K562 (cell line): Measurements from ENCODE around the gene ITPR1. TPM values are rescaled to one million over a fixed set of nuclear protein-coding genes. Genes with fewer than 3 reads are reported as not detected.

ENCODE experiments used
- ATAC-seq: fragments of 200-7000 bp; cut with Tn5 transposase; 3 replicates; pipeline ENCODE4 v1.9.1; 2020; ENCODE audit warnings: moderate library complexity
- BruUV-seq: library from RNA; stranded (reverse); fragments of 400-500 nt; replicated peaks from 2 replicates; lab custom pipeline; 2021; lab: Mats Ljungman, UMichigan
- CTCF ChIA-PET: fragments of 300-600 bp; formaldehyde crosslinking; extraction: SDS; loops from one replicate; lab custom pipeline; 2021; ENCODE audit warnings: low intra/inter-chr PET ratio; lab: Yijun Ruan, JAX
- POLR2A ChIA-PET: fragments of 300-600, 350-650 bp; sonication (Branson Sonifier 250); formaldehyde crosslinking; extraction: SDS; loops from one replicate; lab custom pipeline; 2021; ENCODE audit warnings: antibody characterized with exemption, inconsistent platforms; lab: Yijun Ruan, JAX
- DNase-seq, 4 experiments: peaks; one replicate each; pipeline versions ENCODE4 v3.0.0 to v3.0.0-alpha.2; 2011 to 2018; ENCODE audit warnings: low spot score in 3 of 4, mixed read lengths in 3 of 4; ENCODE audit errors: extremely low read depth in 1 of 4
- FAIRE-seq: peaks from 2 replicates; lab custom pipeline; 2011; peaks lifted over from hg19 to GRCh38; lab: Jason Lieb, UNC
- H2AFZ ChIP-seq: 2 replicates; pipeline ENCODE4 v1.6.0; 2011; ENCODE audit warnings: low read depth, low read length, control low read depth, inconsistent platforms
- H3K27ac ChIP-seq: fragments of 200-600 bp; 3 replicates; pipeline ENCODE4 v1.8.0; 2011; ENCODE audit warnings: low read depth, mild to moderate bottlenecking, control low read depth, inconsistent platforms, low read length, moderate library complexity, mixed read lengths; ENCODE audit errors: extremely low read depth
- H3K27me3 ChIP-seq, 2 experiments: fragments of 300-600 bp in 1 of 2; 2 replicates in 1 of 2; 3 replicates in 1 of 2; pipeline versions ENCODE4 v1.6.0 to v1.8.0; 2011; ENCODE audit warnings: inconsistent platforms in 2 of 2, low read length in 2 of 2, mild to moderate bottlenecking in 1 of 2, mixed read lengths in 1 of 2, moderate library complexity in 1 of 2; ENCODE audit not compliant: control insufficient read depth in 2 of 2, insufficient read depth in 2 of 2
- H3K36me3 ChIP-seq: fragments of 300-600 bp; 3 replicates; pipeline ENCODE4 v1.8.0; 2011; ENCODE audit warnings: mild to moderate bottlenecking, low read length, inconsistent platforms; ENCODE audit not compliant: control insufficient read depth, insufficient read depth
- H3K4me1 ChIP-seq, 2 experiments: fragments of 200-600 bp in 1 of 2; replicated peaks in 1 of 2; 2 replicates in 1 of 2; 3 replicates in 1 of 2; pipeline versions ENCODE4 v1.5.1 to v1.8.0; 2011; ENCODE audit warnings: inconsistent platforms in 2 of 2, low read length in 2 of 2, mild to moderate bottlenecking in 1 of 2, mixed read lengths in 1 of 2, moderate library complexity in 1 of 2; ENCODE audit not compliant: control insufficient read depth in 2 of 2, insufficient read depth in 2 of 2
- H3K4me2 ChIP-seq: 2 replicates; pipeline ENCODE4 v1.6.1; 2011; ENCODE audit warnings: low read length, control low read depth, inconsistent platforms, mixed read lengths; ENCODE audit not compliant: insufficient read depth
- H3K4me3 ChIP-seq: fragments of 200-600 bp; sonication (generic), shearing (Covaris generic); 2 replicates; pipeline ENCODE4 v1.5.1; 2016; ENCODE audit warnings: control low read depth, inconsistent platforms
- H3K79me2 ChIP-seq: fragments of 200-600 bp; 3 replicates; pipeline ENCODE4 v1.8.0; 2011; ENCODE audit warnings: low read length, inconsistent platforms; ENCODE audit not compliant: control insufficient read depth, insufficient read depth
- H3K9ac ChIP-seq, 2 experiments: 2 replicates each; pipeline versions ENCODE4 v1.6.0 to v1.6.1; 2011; ENCODE audit warnings: low read depth in 2 of 2, low read length in 2 of 2, control low read depth in 1 of 2, inconsistent platforms in 1 of 2, mild to moderate bottlenecking in 1 of 2, mixed read lengths in 1 of 2; ENCODE audit not compliant: insufficient read depth in 1 of 2
- H3K9me1 ChIP-seq: one replicate; pipeline ENCODE4 v1.6.0; 2011; ENCODE audit warnings: inconsistent platforms, mild to moderate bottlenecking, low read length, moderate library complexity; ENCODE audit not compliant: control insufficient read depth, insufficient read depth
- H3K9me3 ChIP-seq: replicated peaks from 2 replicates; pipeline ENCODE4 v1.5.1; 2011; ENCODE audit warnings: low read depth, low read length, inconsistent platforms; ENCODE audit not compliant: control insufficient read depth, insufficient read depth
- H4K20me1 ChIP-seq: replicated peaks from 2 replicates; pipeline ENCODE4 v1.6.1; 2011; ENCODE audit warnings: low read length, inconsistent platforms, mixed read lengths; ENCODE audit not compliant: control insufficient read depth, insufficient read depth
- ARHGAP35 ChIP-seq: fragments of 450-650 bp; IDR thresholded peaks from 2 replicates; pipeline ENCODE4 v1.6.1; 2018; ENCODE audit not compliant: partially characterized antibody
- ATF1 ChIP-seq, 2 experiments: fragments of 450-650 bp in 1 of 2; IDR thresholded peaks; 2 replicates each; pipeline ENCODE4 v1.6.1; 2016; ENCODE audit warnings: missing compliant biosample characterization in 1 of 2, missing genetic modification characterization in 1 of 2
- NFYB ChIP-seq: IDR thresholded peaks from 2 replicates; pipeline ENCODE4 v1.6.1; 2011; ENCODE audit warnings: mild to moderate bottlenecking, moderate library complexity; ENCODE audit not compliant: insufficient read length; ENCODE audit errors: extremely low read depth
- TAL1 ChIP-seq: fragments of 450-650 bp; IDR thresholded peaks from 2 replicates; pipeline ENCODE4 v1.6.1; 2016; ENCODE audit warnings: mild to moderate bottlenecking
- WGBS: fragments of 100-300 bp; shearing (Covaris generic); methylation state at CpG from one replicate; pipeline ENCODE4 v1.1.6; 2016; ENCODE audit warnings: low coverage, mixed read lengths; ENCODE audit not compliant: insufficient coverage; ENCODE audit errors: missing lambda C conversion rate; 5-methylcytosine and 5-hydroxymethylcytosine counted together
- in situ Hi-C: fragments of 300-500 bp; cut with MboI; formaldehyde crosslinking; loops from 4 replicates; pipeline ENCODE4 v1.15.0; 2018; ENCODE audit warnings: inconsistent platforms, mixed read lengths
- intact Hi-C: fragments of 100-400 bp; cut with micrococcal nuclease; formaldehyde crosslinking; loops from 2 replicates; pipeline ENCODE4 v1.14.2; 2022
- polyA plus RNA-seq, 8 experiments: library from polyadenylated mRNA; depleted of rRNA in 4 of 8; stranded (reverse) in 5 of 8; unstranded in 3 of 8; fragments of >200 nt; fragmentation: Nextera tagmentation in 2 of 8; fragmentation: Illumina TruSeq in 1 of 8; extraction: Ambion mirVana in 2 of 8; extraction: Trizol in 1 of 8; gene quantifications; 2 replicates each; pipeline versions ENCODE4 v1.2.1 to v1.2.3, GENCODE V29; 2011 to 2014; ENCODE audit warnings: inconsistent platforms in 1 of 8, missing spikeins in 1 of 8
- total RNA-seq, 7 experiments: library from RNA; depleted of rRNA in 6 of 7; stranded (reverse); fragments of >200 nt in 6 of 7; fragmentation: Illumina TruSeq in 2 of 7; extraction: Trizol in 2 of 7; gene quantifications; 2 replicates each; pipeline versions ENCODE4 v1.2.1 to v1.2.3, GENCODE V29; 2011 to 2021; ENCODE audit warnings: low replicate concordance in 1 of 7
- TF ChIP-seq, protein P1 (sequence below), 2 experiments: IDR thresholded peaks; 2 replicates each; pipeline ENCODE4 v1.6.1; 2011; ENCODE audit warnings: borderline replicate concordance in 1 of 2, control low read depth in 1 of 2, low read depth in 1 of 2, low read length in 1 of 2, mild to moderate bottlenecking in 1 of 2, mixed read lengths in 1 of 2, moderate library complexity in 1 of 2; ENCODE audit not compliant: insufficient read depth in 1 of 2, insufficient read length in 1 of 2, poor library complexity in 1 of 2, severe bottlenecking in 1 of 2; ENCODE audit errors: extremely low read depth in 1 of 2

ITPR1 gene
- total and polyA plus RNA-seq, 9 of the 15 experiments (the other 6 are each of a cell fraction or from before 2014, with no cell fraction given), result 22.4 to 40.0 (median 27.4) TPM

- Histone ChIP-seq H3K9me3 (no peaks in the 10 kb centered on the region), H3K4me3 (no peak overlapping the region), H3K9me1 (no peaks in the 10 kb centered on the region), H3K4me1 (no peaks in the 10 kb centered on the region), H2AFZ (no peak overlapping the region), H3K9ac (no peak overlapping the region), H3K27me3 (no peaks in the 10 kb centered on the region; a peak in 1 of 5 replicates), H3K27ac (no peak overlapping the region), H3K36me3 (peaks cover 18% of the 10 kb centered on the region; the same call in 2 of the 3 replicates), H3K4me2 (no peak overlapping the region), H4K20me1 (no peaks in the 10 kb centered on the region), H3K79me2 (no peaks in the 10 kb centered on the region)
- ATAC-seq (no peak), FAIRE-seq (no peak), DNase-seq (no peak)
- ChIA-PET CTCF (no interaction called here), POLR2A (no interaction called here)
- WGBS, result 71% methylated on average over 7 of the region's 7 CpGs
- intact Hi-C loops, result no loop called here
- TF ChIP-seq, protein P1, sequence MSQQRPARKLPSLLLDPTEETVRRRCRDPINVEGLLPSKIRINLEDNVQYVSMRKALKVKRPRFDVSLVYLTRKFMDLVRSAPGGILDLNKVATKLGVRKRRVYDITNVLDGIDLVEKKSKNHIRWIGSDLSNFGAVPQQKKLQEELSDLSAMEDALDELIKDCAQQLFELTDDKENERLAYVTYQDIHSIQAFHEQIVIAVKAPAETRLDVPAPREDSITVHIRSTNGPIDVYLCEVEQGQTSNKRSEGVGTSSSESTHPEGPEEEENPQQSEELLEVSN (IDR thresholded peaks at IDR 0.05; ENCODE audit: borderline replicate concordance in 1 of 2, extremely low read depth in 1 of 2, insufficient read depth in 1 of 2, insufficient read length in 1 of 2, low read depth in 1 of 2, low read length in 1 of 2, poor library complexity in 1 of 2, severe bottlenecking in 1 of 2), result no peak
- no peak for TF ChIP-seq ATF1 (CRISPR knock-in tag; IDR thresholded peaks at IDR 0.05)
- no peak for TF ChIP-seq ATF1 (tag; IDR thresholded peaks at IDR 0.05)
- no peak for TF ChIP-seq NFYB
- TF ChIP-seq ARHGAP35, result no peak
- TF ChIP-seq TAL1, result no peak
- no TSS peak for BruUV-seq
- in situ Hi-C loops, result no loop called here
Observed at GRCh38 chr3:4660936-4661335, 167.8 kb downstream of the ITPR1 start.
